Measurements from ENCODE around the gene P2RY6.

P2RY6 gene, protein sequence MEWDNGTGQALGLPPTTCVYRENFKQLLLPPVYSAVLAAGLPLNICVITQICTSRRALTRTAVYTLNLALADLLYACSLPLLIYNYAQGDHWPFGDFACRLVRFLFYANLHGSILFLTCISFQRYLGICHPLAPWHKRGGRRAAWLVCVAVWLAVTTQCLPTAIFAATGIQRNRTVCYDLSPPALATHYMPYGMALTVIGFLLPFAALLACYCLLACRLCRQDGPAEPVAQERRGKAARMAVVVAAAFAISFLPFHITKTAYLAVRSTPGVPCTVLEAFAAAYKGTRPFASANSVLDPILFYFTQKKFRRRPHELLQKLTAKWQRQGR

GRCh38 chr11:73271936-73272679 lies at the start of gene P2RY6:
P2RY6 (plus strand) TSS chr11:73272338; CDS start chr11:73296519, 24,181 bp downstream.
- H3K27me3 ChIP-seq (ENCODE audit: insufficient read depth, low read length), result peaks cover 14% of the 10 kb centered on the region
- no peak within 1 kb of the TSS for H3K4me3 ChIP-seq (ENCODE audit: low read length)
- H3K4me1 ChIP-seq (ENCODE audit: insufficient read depth, low read length), result no peaks in the 10 kb centered on the region

DNA sequence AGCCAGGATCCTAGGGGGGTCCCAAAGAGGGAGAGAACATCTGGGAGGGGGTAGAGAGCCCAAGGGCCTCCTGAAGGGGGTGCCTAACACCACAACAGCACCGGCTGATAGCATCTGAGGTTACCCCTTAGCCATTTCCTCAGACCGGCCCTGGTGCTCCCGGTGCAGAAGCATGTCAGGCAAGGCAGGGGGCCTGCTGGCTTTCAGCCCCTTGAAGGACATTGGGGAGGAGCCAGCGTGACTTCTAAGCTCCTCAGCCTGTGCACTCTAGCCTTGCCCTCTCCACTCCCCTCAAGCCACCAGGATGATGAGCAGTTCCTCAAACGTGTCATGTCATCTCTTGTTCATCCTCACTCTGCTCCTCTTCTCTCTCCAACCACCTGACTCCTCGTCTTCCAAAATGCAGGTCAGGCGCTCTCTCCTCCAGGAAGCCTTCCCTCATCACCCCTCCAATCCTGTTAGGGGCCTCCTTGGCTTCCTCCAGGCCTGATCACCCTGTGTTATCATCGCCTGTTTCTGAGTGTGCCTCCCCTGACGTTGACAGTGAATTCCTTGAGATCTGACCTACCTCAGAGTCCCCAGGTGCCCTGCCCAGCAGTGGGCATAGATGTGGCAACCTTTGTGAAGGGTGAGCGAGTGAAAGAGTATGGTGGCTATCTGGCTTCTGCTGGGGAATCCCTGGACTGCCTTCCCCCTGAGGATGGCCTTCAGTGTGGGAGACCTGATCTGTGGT lies 48.0 kb upstream of the P2RY6 start:
- Histone ChIP-seq H2AFZ (ENCODE audit: low read depth, low read length) (no peak overlapping the region), H3K27me3 (ENCODE audit: insufficient read depth, low read length) (peaks cover 63% of the 10 kb centered on the region), H3K36me3 (ENCODE audit: insufficient read depth, low read length) (no peaks in the 10 kb centered on the region), H3K4me1 (ENCODE audit: insufficient read depth, low read length) (no peaks in the 10 kb centered on the region), H3K9me3 (ENCODE audit: low read length) (no peaks in the 10 kb centered on the region), H3K4me3 (ENCODE audit: low read length) (no peak overlapping the region)

More at GRCh38 chr11:73271936-73272679, at the start of gene P2RY6:
- Histone ChIP-seq H3K9me3 (ENCODE audit: low read length) (no peaks in the 10 kb centered on the region), H2AFZ (ENCODE audit: low read depth, low read length) (no peak within 1 kb of the TSS), H3K36me3 (ENCODE audit: insufficient read depth, low read length) (no peaks in the 10 kb centered on the region)

GRCh38 chr11:73225001-73225686 lies 47.0 kb upstream of the P2RY6 start:
- Histone ChIP-seq H3K4me3 (ENCODE audit: low read length) (no peak overlapping the region), H3K9me3 (ENCODE audit: low read length) (no peaks in the 10 kb centered on the region), H3K27me3 (ENCODE audit: insufficient read depth, low read length) (peaks cover 57% of the 10 kb centered on the region), H2AFZ (ENCODE audit: low read depth, low read length) (no peak overlapping the region), H3K4me1 (ENCODE audit: insufficient read depth, low read length) (no peaks in the 10 kb centered on the region), H3K36me3 (ENCODE audit: insufficient read depth, low read length) (no peaks in the 10 kb centered on the region)

GRCh38 chr11:73225851-73226250 lies 46.3 kb upstream of the P2RY6 start:
- Histone ChIP-seq H3K36me3 (ENCODE audit: insufficient read depth, low read length) (no peaks in the 10 kb centered on the region), H3K9me3 (ENCODE audit: low read length) (no peaks in the 10 kb centered on the region), H3K4me3 (ENCODE audit: low read length) (no peak overlapping the region), H2AFZ (ENCODE audit: low read depth, low read length) (no peak overlapping the region), H3K27me3 (ENCODE audit: insufficient read depth, low read length) (peaks cover 50% of the 10 kb centered on the region), H3K4me1 (ENCODE audit: insufficient read depth, low read length) (no peaks in the 10 kb centered on the region)

DNA sequence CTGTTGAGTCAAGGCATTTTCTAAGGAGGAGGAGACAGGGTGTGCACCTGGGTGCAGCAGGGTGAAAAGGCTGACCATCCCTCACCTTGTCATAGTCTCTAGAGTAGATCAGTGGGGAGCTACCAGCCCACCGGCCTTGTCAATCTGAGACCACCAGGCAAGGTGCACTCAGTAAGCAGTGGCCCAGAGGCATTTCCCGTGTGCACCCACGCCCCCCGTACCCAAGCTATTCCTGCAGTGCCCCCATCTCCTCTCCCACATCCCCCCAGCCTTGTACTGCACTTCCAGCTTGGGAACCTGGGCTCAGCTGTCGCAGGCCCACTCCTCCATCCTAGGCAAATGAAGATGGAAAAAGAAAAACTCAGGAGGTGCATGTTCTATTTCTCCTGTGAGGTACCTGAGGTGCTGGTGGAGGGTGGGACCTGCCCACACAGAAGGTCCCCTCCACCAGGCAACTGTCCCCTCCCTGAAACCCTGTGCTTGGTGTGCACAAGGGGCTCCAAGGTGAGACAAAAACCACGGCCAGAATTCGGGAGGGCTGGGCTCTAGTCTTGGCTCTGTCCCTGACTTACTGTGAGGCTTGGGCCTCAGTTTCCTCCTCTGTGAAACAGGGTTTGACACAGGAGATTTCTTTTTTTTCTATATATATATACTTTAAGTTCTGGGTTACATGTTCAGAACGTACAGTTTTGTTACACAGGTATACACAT lies 45.7 kb upstream of the P2RY6 start:
- no peak overlapping the region for H3K4me3 ChIP-seq (ENCODE audit: low read length)

DNA sequence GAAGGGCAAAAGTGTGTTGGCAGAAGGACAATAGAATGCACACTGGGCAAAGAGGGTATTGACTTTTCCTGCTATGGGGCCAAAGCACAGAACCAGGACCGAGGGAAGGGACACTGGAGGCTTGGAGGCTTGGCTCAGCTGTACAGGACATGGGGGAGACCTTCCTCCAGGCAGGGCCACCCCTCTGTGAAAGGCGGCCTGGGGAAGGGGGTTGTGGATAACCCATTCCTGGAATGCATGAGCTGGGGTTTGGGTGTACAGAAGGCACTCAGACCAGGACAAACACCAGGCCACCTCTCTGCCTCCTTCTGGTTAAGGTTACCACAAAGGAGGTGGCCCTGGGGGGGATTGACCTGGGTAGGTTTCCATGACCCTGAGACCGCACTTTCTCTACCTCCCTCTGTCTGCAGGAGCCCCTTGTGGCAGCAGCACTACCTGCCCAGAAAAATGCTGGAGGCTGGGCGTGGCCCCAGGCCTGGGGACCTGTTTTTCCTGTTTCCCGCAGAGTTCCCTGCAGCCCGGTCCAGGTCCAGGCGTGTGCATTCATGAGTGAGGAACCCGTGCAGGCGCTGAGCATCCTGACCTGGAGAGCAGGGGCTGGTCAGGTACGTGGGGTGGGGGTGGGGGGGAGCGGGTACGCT lies 44.4 kb upstream of the P2RY6 start:
- Histone ChIP-seq H2AFZ (ENCODE audit: low read depth, low read length) (no peak overlapping the region), H3K4me1 (ENCODE audit: insufficient read depth, low read length) (no peaks in the 10 kb centered on the region), H3K9me3 (ENCODE audit: low read length) (no peaks in the 10 kb centered on the region), H3K4me3 (ENCODE audit: low read length) (no peak overlapping the region), H3K36me3 (ENCODE audit: insufficient read depth, low read length) (no peaks in the 10 kb centered on the region), H3K27me3 (ENCODE audit: insufficient read depth, low read length) (peaks cover 31% of the 10 kb centered on the region)

More for the DNA sequence above, 45.7 kb upstream of the P2RY6 start:
- no peaks in the 10 kb centered on the region for H3K9me3 ChIP-seq (ENCODE audit: low read length)
- H3K4me1 ChIP-seq (ENCODE audit: insufficient read depth, low read length), result no peaks in the 10 kb centered on the region
- H3K36me3 ChIP-seq (ENCODE audit: insufficient read depth, low read length), result no peaks in the 10 kb centered on the region
- H2AFZ ChIP-seq (ENCODE audit: low read depth, low read length), result no peak overlapping the region
- H3K27me3 ChIP-seq (ENCODE audit: insufficient read depth, low read length), result peaks cover 44% of the 10 kb centered on the region

- Histone ChIP-seq H3K4me3 (ENCODE audit: low read length) (no peak overlapping the region), H3K9me3 (ENCODE audit: low read length) (no peaks in the 10 kb centered on the region), H3K36me3 (ENCODE audit: insufficient read depth, low read length) (no peaks in the 10 kb centered on the region), H2AFZ (ENCODE audit: low read depth, low read length) (no peak overlapping the region), H3K4me1 (ENCODE audit: insufficient read depth, low read length) (no peaks in the 10 kb centered on the region), H3K27me3 (ENCODE audit: insufficient read depth, low read length) (peaks cover 28% of the 10 kb centered on the region)
Measured at GRCh38 chr11:73228268-73229134, 43.6 kb upstream of the P2RY6 start.

DNA sequence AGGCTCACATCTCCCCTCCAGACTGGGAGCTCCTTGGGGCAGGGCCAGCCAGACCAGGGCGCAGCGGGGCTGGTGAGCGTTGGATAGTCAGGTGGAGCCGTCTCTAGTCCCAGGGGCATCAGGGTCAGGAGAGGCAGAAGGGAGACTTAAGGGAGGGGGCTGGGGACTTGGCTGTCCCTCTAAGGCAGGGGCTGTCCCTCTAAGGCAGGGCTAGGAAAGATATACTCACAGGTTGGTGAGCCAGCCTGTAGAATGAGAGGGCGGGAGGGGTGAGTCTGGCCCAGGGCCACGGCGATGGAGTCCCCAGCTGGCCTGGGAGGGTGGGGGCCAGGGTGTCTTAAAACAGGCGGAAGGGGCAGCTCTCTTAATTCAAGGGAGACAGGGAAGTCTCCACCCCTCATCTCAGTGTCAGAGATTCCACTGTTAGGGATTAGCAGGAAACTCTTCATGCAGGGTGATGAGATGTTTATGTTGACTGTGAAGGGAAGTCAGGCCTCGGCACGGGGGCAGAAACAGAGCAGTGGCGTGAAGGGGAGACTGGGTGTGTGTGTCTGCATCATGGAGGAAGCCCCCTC lies 42.7 kb upstream of the P2RY6 start:
- no peaks in the 10 kb centered on the region for H3K36me3 ChIP-seq (ENCODE audit: insufficient read depth, low read length)
- H3K9me3 ChIP-seq (ENCODE audit: low read length), result no peaks in the 10 kb centered on the region
- no peaks in the 10 kb centered on the region for H3K4me1 ChIP-seq (ENCODE audit: insufficient read depth, low read length)
- no peak overlapping the region for H3K4me3 ChIP-seq (ENCODE audit: low read length)
- H2AFZ ChIP-seq (ENCODE audit: low read depth, low read length), result no peak overlapping the region
- H3K27me3 ChIP-seq (ENCODE audit: insufficient read depth, low read length), result peaks cover 22% of the 10 kb centered on the region

DNA sequence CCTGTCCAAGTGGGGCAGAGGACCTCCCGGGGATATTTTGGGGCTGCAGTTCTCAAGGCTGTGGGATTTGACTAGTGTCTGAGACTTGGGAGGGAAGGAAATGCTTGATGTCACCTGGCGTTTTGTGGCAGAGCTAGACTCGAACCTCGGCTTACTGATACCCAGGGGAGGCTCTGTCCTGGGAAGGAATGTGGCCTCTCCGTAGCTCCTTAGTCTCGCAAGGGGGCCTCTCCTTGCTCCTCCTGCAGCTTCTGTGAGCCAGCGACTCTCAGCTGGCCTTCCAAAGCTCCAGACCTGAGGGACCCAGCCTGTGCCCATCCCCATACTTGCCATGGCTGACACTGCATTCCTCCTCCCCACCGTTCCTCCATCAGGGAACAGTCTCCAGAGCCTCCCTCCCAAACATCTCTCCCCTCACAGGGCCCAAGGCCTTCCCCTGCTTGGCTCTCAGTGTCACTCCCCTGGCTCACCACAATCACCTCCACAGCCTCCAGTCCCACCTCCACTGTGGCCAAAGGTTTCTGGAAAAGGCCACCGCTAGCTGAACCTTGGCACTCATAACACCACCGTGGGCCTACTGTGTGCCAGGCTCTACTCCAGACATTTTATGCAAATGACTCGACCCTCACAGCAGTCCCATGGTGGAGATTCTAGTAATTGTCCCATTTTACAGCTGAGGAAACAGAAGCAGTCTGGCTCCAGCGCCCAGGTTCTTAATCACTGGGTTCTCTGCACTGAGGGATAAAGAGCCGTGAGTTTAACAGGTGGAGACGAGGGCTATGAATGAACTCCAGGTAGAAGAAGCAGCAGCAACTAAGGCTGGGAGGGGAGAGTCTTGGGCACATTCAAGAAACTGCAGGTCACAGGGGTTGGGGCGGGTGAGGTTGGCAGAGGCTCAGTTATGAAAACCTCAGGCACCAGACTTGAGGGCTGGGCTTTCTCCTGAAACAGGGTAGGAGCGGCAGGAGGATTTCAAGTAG lies 42.0 kb upstream of the P2RY6 start:
- Histone ChIP-seq H3K27me3 (ENCODE audit: insufficient read depth, low read length) (peaks cover 16% of the 10 kb centered on the region), H3K36me3 (ENCODE audit: insufficient read depth, low read length) (no peaks in the 10 kb centered on the region), H2AFZ (ENCODE audit: low read depth, low read length) (no peak overlapping the region), H3K4me1 (ENCODE audit: insufficient read depth, low read length) (no peaks in the 10 kb centered on the region), H3K9me3 (ENCODE audit: low read length) (no peaks in the 10 kb centered on the region), H3K4me3 (ENCODE audit: low read length) (no peak overlapping the region)

DNA sequence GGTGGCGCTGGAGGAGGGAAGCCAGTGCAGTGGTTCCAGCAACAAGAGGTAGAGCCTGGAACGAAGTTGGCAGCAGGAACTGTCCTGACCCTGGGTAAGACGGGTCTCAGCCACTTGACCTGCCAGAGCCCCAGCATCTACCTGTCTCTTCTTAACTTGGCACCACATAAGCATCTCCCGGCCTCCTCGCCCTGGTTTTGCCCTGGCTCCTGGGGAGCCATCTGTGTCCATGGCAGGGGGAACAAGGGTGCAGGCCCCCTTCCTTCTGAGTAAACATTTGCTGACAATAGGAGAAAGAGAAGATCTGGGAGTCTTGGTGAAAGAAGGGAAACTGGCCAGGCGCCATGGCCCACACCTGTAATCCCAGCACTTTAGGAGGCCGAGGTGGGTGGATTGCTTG lies 41.2 kb upstream of the P2RY6 start:
- Histone ChIP-seq H3K4me1 (ENCODE audit: insufficient read depth, low read length) (no peaks in the 10 kb centered on the region), H3K36me3 (ENCODE audit: insufficient read depth, low read length) (no peaks in the 10 kb centered on the region), H3K9me3 (ENCODE audit: low read length) (no peaks in the 10 kb centered on the region), H2AFZ (ENCODE audit: low read depth, low read length) (no peak overlapping the region), H3K4me3 (ENCODE audit: low read length) (no peak overlapping the region), H3K27me3 (ENCODE audit: insufficient read depth, low read length) (peaks cover 16% of the 10 kb centered on the region)
